Measurements from ENCODE around the gene EXOSC7.
"Not testable (repeated sequence)": the region's sequence is repeated elsewhere in the genome, so short reads cannot be mapped to it uniquely, and the experiment has no call there.

EXOSC7 gene

DNA sequence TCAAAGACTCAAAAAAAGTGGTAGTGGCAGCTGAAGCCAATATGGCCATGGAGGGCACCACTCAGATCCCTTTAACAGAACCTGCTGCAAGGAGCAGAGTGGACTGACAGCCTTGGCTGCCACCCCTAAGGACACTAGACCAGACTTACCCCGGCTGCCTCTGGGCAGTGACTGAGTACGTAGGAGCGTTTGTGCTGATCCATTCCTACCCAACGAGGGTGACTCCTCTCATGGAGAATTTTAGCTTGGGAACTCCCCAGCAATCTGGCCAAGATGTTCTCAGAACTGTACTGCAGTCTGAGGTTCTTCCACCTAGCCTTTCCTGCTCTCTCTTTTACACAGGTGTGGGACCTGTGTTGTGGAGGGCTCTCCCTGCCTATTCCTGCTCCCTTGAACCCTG, 72.2 kb downstream of the EXOSC7 start:
- Histone ChIP-seq H3K9me3 (ENCODE audit: control insufficient read depth, low read depth, low read length) (no peaks in the 10 kb centered on the region), H3K9ac (ENCODE audit: low read length) (no peak overlapping the region), H3K4me1 (ENCODE audit: control insufficient read depth, low read depth, low read length) (no peaks in the 10 kb centered on the region), H3K36me3 (ENCODE audit: control insufficient read depth, low read depth, low read length) (no peaks in the 10 kb centered on the region), H3K27me3 (ENCODE audit: control insufficient read depth, insufficient read depth, low read length) (no peaks in the 10 kb centered on the region), H3K27ac (ENCODE audit: low read length) (no peak overlapping the region), H3K4me3 (ENCODE audit: low read length) (no peak overlapping the region)

DNA sequence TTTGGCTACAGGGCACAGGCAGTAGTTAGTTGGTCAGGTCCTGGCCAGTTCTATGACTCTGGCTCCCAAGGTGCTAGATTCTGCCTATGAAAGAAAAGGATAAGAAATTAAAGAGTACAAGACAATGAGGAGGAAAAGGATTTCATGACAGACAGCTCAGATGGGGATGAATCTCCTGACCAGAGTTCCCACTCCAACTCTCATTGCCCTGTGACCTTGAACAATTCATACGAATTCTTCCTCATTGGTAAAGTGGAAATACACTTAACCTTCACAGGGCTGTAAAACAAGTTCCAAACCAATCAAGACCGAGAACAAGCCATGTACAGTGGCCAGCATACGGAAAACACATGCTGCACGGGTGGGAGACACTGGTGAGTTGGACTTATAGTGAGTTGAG, 73.8 kb downstream of the EXOSC7 start:
- Histone ChIP-seq H3K36me3 (ENCODE audit: control insufficient read depth, low read depth, low read length) (no peaks in the 10 kb centered on the region), H3K27me3 (ENCODE audit: control insufficient read depth, insufficient read depth, low read length) (peaks cover 9% of the 10 kb centered on the region), H3K9ac (ENCODE audit: low read length) (no peak overlapping the region), H3K4me3 (ENCODE audit: low read length) (no peak overlapping the region), H3K4me1 (ENCODE audit: control insufficient read depth, low read depth, low read length) (no peaks in the 10 kb centered on the region), H3K27ac (ENCODE audit: low read length) (no peak overlapping the region), H3K9me3 (ENCODE audit: control insufficient read depth, low read depth, low read length) (no peaks in the 10 kb centered on the region)

DNA sequence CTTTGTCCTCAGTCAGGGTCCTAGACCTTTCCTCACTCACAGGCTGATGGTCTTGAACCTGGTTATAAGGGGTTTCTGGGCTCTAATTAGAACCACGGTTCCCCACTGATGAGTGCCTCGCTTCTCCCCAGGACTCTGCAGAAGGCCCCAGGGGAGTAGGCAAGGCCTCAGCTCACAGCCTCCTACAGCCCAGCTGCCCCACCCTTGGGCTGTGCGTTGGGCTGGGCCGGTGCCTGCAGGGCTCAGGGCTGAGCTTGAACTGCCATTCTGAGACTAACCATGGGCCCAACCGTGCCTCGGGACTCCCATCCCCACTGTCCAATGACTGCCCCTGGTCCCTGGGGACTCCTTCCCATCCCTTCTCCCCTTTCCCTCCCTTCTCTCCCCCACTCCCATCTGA, 75.6 kb downstream of the EXOSC7 start:
- H3K27ac ChIP-seq (ENCODE audit: low read length) = no peak overlapping the region
- no peaks in the 10 kb centered on the region for H3K4me1 ChIP-seq (ENCODE audit: control insufficient read depth, low read depth, low read length)
- H3K9ac ChIP-seq (ENCODE audit: low read length) = no peak overlapping the region

DNA sequence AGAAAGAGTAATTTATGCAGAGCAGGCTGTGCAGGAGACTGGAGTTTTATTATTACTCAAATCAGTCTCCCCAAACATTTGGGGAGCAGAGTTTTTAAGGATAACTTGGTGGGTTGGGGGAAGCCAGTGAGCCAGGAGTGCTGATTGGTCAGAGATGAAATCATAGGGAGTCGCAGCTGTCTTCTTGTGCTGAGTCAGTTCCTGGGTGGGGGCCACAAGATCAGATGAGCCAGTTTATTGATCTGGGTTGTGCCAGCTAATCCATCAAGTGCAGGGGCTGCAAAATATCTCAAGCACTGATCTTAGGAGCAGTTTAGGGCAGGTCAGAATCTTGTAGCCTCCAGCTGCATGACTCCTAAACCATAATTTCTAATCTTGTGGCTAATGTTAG, 77.8 kb downstream of the EXOSC7 start:
- H3K4me1 ChIP-seq (ENCODE audit: control insufficient read depth, low read depth, low read length); H3K27ac ChIP-seq (ENCODE audit: low read length): not testable (repeated sequence)

More for the DNA sequence above, 75.6 kb downstream of the EXOSC7 start:
- Histone ChIP-seq H3K27me3 (ENCODE audit: control insufficient read depth, insufficient read depth, low read length) (peaks cover 28% of the 10 kb centered on the region), H3K36me3 (ENCODE audit: control insufficient read depth, low read depth, low read length) (no peaks in the 10 kb centered on the region), H3K9me3 (ENCODE audit: control insufficient read depth, low read depth, low read length) (no peaks in the 10 kb centered on the region), H3K4me3 (ENCODE audit: low read length) (no peak overlapping the region)

DNA sequence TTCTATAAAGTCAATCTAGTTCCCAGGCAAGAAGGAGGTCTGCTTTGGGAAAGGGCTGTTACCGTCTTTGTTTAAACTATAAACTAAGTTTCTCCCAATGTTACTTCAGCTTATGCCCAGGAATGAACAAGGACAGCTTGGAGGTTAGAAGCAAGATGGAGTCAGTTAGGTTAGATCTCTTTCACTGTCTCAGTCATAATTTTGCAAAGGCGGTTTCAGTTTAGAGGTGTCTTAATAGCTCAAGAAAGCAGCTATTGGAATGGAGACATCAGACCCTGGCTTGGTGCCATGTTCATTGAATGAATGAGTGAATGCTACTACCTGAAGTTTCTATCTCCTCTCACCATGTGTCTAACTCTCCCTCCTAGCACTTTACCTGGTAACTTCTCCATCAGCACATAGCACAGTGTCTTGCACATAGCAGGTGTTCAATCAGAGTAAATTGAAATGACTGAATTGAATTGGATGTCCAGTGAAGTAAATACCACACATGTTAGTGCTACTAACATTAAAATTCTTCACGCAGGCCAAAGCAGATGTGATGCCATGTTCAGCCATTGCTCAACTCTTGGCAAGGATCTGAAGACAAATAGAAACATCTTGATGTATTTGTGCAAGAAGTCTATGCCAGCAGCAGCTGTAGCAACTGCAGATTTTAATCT, 78.3 kb downstream of the EXOSC7 start:
- Histone ChIP-seq H3K27ac (ENCODE audit: low read length) (no peak overlapping the region), H3K27me3 (ENCODE audit: control insufficient read depth, insufficient read depth, low read length) (peaks cover 54% of the 10 kb centered on the region), H3K4me1 (ENCODE audit: control insufficient read depth, low read depth, low read length) (no peaks in the 10 kb centered on the region), H3K4me3 (ENCODE audit: low read length) (no peak overlapping the region), H3K36me3 (ENCODE audit: control insufficient read depth, low read depth, low read length) (no peaks in the 10 kb centered on the region), H3K9ac (ENCODE audit: low read length) (no peak overlapping the region), H3K9me3 (ENCODE audit: control insufficient read depth, low read depth, low read length) (no peaks in the 10 kb centered on the region)

More for the DNA sequence above, 77.8 kb downstream of the EXOSC7 start:
- H3K9ac ChIP-seq (ENCODE audit: low read length); H3K9me3 ChIP-seq (ENCODE audit: control insufficient read depth, low read depth, low read length); H3K36me3 ChIP-seq (ENCODE audit: control insufficient read depth, low read depth, low read length); H3K4me3 ChIP-seq (ENCODE audit: low read length): not testable (repeated sequence)
- H3K27me3 ChIP-seq (ENCODE audit: control insufficient read depth, insufficient read depth, low read length) = peaks cover 49% of the 10 kb centered on the region

DNA sequence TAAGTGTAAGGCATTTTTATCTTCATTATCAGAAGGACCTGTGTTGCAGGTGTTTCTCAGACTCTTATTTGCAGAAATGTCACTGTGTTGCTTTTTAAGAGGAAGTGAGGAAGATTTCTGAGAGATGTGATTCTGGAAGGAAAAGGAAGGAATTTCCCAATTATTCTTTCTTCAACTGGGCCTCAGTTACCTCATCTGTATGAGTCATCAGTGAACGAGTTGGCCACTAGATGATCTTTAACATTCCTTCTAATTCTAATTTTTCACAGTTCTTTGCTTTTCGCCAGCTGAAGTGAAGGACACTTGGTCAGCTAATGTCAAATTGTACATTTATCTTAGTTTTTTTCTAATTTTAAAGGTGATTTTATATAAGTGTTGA, 79.0 kb downstream of the EXOSC7 start:
- Histone ChIP-seq H3K4me1 (ENCODE audit: control insufficient read depth, low read depth, low read length) (no peaks in the 10 kb centered on the region), H3K9me3 (ENCODE audit: control insufficient read depth, low read depth, low read length) (no peaks in the 10 kb centered on the region), H3K27me3 (ENCODE audit: control insufficient read depth, insufficient read depth, low read length) (peaks cover 61% of the 10 kb centered on the region), H3K27ac (ENCODE audit: low read length) (no peak overlapping the region), H3K9ac (ENCODE audit: low read length) (no peak overlapping the region), H3K4me3 (ENCODE audit: low read length) (no peak overlapping the region), H3K36me3 (ENCODE audit: control insufficient read depth, low read depth, low read length) (no peaks in the 10 kb centered on the region)

DNA sequence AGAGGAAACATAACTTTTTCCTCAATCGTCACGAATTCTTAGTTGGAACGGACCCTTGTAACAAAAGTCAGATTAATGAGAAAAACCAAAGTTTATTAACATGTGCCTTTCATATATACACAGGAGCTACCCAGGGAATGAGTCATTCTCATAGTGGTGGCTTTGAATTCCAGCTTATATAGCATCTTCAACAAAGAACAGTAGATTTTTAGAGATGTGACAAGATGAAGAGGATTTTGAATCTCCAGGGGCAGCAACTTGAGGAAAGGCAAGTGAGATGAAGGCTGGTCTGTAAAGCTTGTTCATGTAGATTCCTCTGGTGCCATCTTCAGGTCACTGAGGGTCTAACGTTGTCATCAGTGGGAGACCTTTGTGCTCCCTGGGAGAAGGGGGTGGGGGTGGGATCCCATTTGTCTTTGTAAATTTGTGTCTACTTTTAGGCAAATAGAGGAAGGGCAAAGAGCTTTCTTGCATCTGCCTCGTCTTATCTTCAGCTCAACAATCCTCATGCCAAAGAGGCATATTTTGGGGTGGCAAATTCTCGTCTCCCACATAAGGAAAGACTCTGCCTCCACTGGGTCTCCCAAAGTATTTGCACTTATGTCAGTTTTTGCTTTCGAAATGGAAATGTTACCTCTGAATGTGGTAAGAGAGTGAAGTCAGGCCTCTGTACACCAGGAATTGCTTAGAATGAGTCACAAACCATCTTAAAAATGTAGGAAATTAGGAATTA, 79.5 kb downstream of the EXOSC7 start:
- Histone ChIP-seq H3K27me3 (ENCODE audit: control insufficient read depth, insufficient read depth, low read length) (peaks cover 64% of the 10 kb centered on the region), H3K4me3 (ENCODE audit: low read length) (no peak overlapping the region), H3K27ac (ENCODE audit: low read length) (no peak overlapping the region), H3K36me3 (ENCODE audit: control insufficient read depth, low read depth, low read length) (no peaks in the 10 kb centered on the region), H3K4me1 (ENCODE audit: control insufficient read depth, low read depth, low read length) (no peaks in the 10 kb centered on the region), H3K9me3 (ENCODE audit: control insufficient read depth, low read depth, low read length) (no peaks in the 10 kb centered on the region), H3K9ac (ENCODE audit: low read length) (no peak overlapping the region)

DNA sequence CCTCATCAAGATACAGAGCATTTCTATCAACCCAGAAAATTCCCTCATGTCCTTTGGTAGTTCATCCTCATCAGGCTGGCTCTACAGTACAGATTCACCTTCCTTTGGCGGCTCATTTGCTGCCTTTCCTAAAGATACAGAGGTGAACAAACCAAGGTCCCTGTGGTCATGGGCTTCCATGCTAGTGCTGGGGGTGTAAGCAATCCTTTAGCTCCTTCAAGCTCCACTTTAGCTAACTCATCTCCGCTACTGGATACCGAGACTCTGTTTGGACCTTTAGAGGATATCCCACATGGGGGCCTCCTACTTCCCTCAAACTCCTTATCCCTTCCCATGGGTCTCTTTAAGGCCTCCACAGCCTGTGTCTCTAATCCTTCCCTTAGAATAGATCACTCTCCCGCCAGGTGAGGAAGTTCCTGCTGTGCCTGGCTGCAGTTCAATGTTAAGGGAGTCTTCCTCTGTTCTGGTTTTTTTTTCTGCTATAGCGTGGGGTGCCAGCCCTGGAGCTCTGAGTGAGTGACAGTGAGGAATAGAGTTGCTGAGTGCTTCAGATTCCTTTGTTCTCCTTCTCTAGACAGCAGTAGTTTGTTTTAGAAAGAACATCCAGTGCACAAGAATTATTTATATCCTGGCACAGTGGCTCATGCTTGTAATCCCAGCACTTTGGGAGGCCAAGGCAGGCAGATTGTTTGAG, 80.7 kb downstream of the EXOSC7 start:
- no peaks in the 10 kb centered on the region for H3K36me3 ChIP-seq (ENCODE audit: control insufficient read depth, low read depth, low read length)
- H3K9ac ChIP-seq (ENCODE audit: low read length) = no peak overlapping the region
- no peak overlapping the region for H3K4me3 ChIP-seq (ENCODE audit: low read length)
- H3K9me3 ChIP-seq (ENCODE audit: control insufficient read depth, low read depth, low read length) = no peaks in the 10 kb centered on the region
- H3K27me3 ChIP-seq (ENCODE audit: control insufficient read depth, insufficient read depth, low read length) = peaks cover 74% of the 10 kb centered on the region
- no peaks in the 10 kb centered on the region for H3K4me1 ChIP-seq (ENCODE audit: control insufficient read depth, low read depth, low read length)
- H3K27ac ChIP-seq (ENCODE audit: low read length) = no peak overlapping the region

DNA sequence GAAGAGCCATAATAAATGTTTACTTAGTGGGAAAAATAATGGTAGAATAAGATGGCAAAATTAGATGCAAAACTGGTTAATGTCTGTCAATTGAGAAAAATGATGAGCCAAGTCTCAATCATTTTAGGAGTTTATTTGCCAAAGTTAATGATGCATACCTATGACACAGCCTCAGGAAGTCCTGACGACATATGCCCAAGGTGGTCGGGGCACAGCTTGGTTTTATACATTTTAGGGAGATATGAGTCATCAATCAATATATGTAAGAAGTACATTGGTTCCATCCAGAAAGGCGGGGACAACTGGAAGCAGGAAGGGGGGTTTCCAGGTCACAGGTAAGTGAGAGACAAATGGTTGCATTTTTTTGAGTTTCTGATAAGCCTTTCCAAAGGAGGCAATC, 81.5 kb downstream of the EXOSC7 start:
- no peaks in the 10 kb centered on the region for H3K4me1 ChIP-seq (ENCODE audit: control insufficient read depth, low read depth, low read length)
- H3K9ac ChIP-seq (ENCODE audit: low read length) = no peak overlapping the region

DNA sequence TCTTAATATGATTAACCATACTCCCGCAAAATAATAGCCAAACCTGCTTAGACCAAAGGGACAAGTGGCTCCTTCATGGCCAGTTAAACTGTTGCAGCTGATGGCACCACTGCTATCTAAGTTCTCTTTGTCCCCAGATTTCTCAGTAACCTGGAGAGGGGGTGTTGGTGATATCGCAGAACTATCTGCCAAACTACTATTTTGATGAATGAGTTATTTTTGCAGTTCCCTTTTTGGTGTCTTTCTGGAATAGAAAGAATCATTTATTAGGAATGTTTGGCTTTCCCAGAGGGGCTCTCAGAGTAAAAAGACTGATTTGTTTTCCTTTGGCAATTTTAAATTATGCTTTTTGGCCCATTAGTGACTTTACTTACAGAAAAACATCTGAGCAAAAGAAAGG, 83.1 kb downstream of the EXOSC7 start:
- H3K9me3 ChIP-seq (ENCODE audit: control insufficient read depth, low read depth, low read length) = no peaks in the 10 kb centered on the region
- H3K27me3 ChIP-seq (ENCODE audit: control insufficient read depth, insufficient read depth, low read length) = peaks cover 71% of the 10 kb centered on the region
- H3K4me1 ChIP-seq (ENCODE audit: control insufficient read depth, low read depth, low read length) = no peaks in the 10 kb centered on the region
- no peak overlapping the region for H3K4me3 ChIP-seq (ENCODE audit: low read length)
- no peaks in the 10 kb centered on the region for H3K36me3 ChIP-seq (ENCODE audit: control insufficient read depth, low read depth, low read length)
- no peak overlapping the region for H3K9ac ChIP-seq (ENCODE audit: low read length)
- H3K27ac ChIP-seq (ENCODE audit: low read length) = no peak overlapping the region

More for the DNA sequence above, 81.5 kb downstream of the EXOSC7 start:
- no peaks in the 10 kb centered on the region for H3K36me3 ChIP-seq (ENCODE audit: control insufficient read depth, low read depth, low read length)
- H3K27ac ChIP-seq (ENCODE audit: low read length) = no peak overlapping the region
- H3K9me3 ChIP-seq (ENCODE audit: control insufficient read depth, low read depth, low read length) = no peaks in the 10 kb centered on the region
- peaks cover 74% of the 10 kb centered on the region for H3K27me3 ChIP-seq (ENCODE audit: control insufficient read depth, insufficient read depth, low read length)
- no peak overlapping the region for H3K4me3 ChIP-seq (ENCODE audit: low read length)

DNA sequence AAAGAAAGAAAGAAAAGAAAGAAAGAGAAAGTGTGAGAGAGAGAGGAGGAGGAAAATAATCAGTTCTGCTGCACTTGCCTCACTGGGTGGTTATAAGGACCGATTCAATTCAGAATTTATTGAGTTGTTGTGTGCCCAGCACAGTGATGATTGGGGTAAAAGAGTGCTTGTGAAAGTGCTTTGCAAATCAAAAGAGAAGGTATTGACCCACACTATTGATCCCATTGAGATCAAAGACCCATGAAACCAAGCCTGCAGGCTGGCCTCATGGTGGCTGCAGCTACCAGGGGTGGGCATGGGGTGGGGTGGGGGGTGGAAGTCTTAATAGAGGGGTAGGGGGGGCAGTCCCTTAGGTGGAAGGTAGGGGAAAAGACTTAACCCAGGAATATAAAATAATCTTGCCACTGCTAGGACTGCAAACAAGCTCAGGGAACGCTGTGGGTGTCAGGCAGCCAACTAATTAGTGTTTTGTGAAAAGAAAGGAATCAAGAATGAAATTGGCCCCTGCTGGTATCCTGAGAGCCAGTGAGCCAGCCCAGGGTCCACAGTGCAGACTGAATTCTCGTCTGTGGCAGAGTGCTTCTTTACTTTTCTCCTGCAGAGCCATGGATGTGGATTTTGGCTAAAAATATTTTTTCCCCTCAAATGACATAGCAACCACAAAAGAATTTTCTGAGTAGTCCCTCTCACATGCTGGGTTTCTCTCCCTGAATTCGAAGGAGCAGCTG, 84.3 kb downstream of the EXOSC7 start:
- Histone ChIP-seq H3K9ac (ENCODE audit: low read length) (no peak overlapping the region), H3K27ac (ENCODE audit: low read length) (no peak overlapping the region), H3K4me1 (ENCODE audit: control insufficient read depth, low read depth, low read length) (no peaks in the 10 kb centered on the region), H3K4me3 (ENCODE audit: low read length) (no peak overlapping the region), H3K27me3 (ENCODE audit: control insufficient read depth, insufficient read depth, low read length) (peaks cover 59% of the 10 kb centered on the region), H3K36me3 (ENCODE audit: control insufficient read depth, low read depth, low read length) (no peaks in the 10 kb centered on the region), H3K9me3 (ENCODE audit: control insufficient read depth, low read depth, low read length) (no peaks in the 10 kb centered on the region)

Data from iPS-18a (cell line).